Adrenal gland (tissue), 12 donors: Measurements from ENCODE around the gene RASD1. TPM values are rescaled to one million over a fixed set of nuclear protein-coding genes. Genes with fewer than 3 reads are reported as not detected.
A peak's percentile ranks its signal among the peaks of the same experiment; 100 is the strongest.

Experiments
- DNase-seq, 7 donors: peaks; one replicate each; pipeline ENCODE4 v3.0.0-alpha.2; 2019 to 2020
- H3K27ac ChIP-seq, 5 donors: fragments of 200-600 bp; sonication (generic) in 4 of 5; 1 replicate in 3 of 5; 2 replicates in 2 of 5; pipeline versions ENCODE4 v1.5.1 to v1.8.0; 2016 to 2020; ENCODE audit warnings: mild to moderate bottlenecking in 1 of 5
- H3K27me3 ChIP-seq: fragments of 200-600 bp; 2 replicates; pipeline ENCODE4 v1.8.0; 2021
- H3K36me3 ChIP-seq, 2 donors: fragments of 200-600 bp; replicated peaks in 1 of 2; 1 replicate in 1 of 2; 2 replicates in 1 of 2; pipeline versions ENCODE4 v1.5.1 to v1.8.0; 2018 to 2022
- H3K4me1 ChIP-seq, 2 donors: fragments of 200-600 bp; replicated peaks in 1 of 2; 1 replicate in 1 of 2; 2 replicates in 1 of 2; pipeline versions ENCODE4 v1.5.1 to v1.8.0; 2018 to 2021
- H3K4me3 ChIP-seq, 4 donors: fragments of 200-600 bp; sonication (generic) in 3 of 4; one replicate each; pipeline ENCODE4 v1.5.1; 2016 to 2018
- H3K9me3 ChIP-seq, 3 donors: fragments of 200-600 bp; sonication (generic) in 1 of 3; replicated peaks in 1 of 3; 1 replicate in 2 of 3; 2 replicates in 1 of 3; pipeline versions ENCODE4 v1.5.1 to v1.8.0; 2016 to 2021
- CTCF ChIP-seq, 6 experiments: fragments of 450-650 bp in 4 of 6; fragments of 200-600 bp in 2 of 6; sonication (generic) in 1 of 6; IDR thresholded peaks; 1 replicate in 5 of 6; 2 replicates in 1 of 6; pipeline versions ENCODE4 v1.5.1 to v1.8.0; 2016 to 2021; ENCODE audit warnings: antibody characterized with exemption in 6 of 6, mild to moderate bottlenecking in 2 of 6, moderate library complexity in 1 of 6
- POLR2A ChIP-seq, 2 donors: fragments of 450-650 bp; IDR thresholded peaks; one replicate each; pipeline ENCODE4 v1.6.1; 2017; ENCODE audit warnings: antibody characterized with exemption in 2 of 2, mild to moderate bottlenecking in 2 of 2, moderate library complexity in 1 of 2
- WGBS, 4 donors: extraction: QIAGEN DNeasy Blood & Tissue Kit in 2 of 4; methylation state at CpG; one replicate each; pipeline versions ENCODE4 v1.1.5 to v1.1.7; 2013 to 2017; 5-methylcytosine and 5-hydroxymethylcytosine counted together
- intact Hi-C, 2 donors: fragments of 100-400 bp; cut with DNase I; formaldehyde crosslinking; loops; one replicate each; pipeline versions ENCODE4 v1.14.1 to v1.15.0; 2022 to 2023
- polyA plus RNA-seq, 3 donors: library from polyadenylated mRNA; stranded (reverse); fragments of 200-250 nt in 2 of 3; fragments of 350-450 nt in 1 of 3; fragmentation: Illumina TruSeq in 1 of 3; extraction: RNeasy Lipid Tissue Mini Kit (QIAGEN cat#74804) in 1 of 3; gene quantifications; one replicate each; pipeline ENCODE4 v1.2.3, GENCODE V29; 2013 to 2014
- total RNA-seq, 9 donors: library from RNA; depleted of rRNA in 4 of 9; stranded (reverse); fragments of >200 nt in 4 of 9; fragments of 120-200 nt in 1 of 9; fragmentation: NEBNext Ultra II Directional in 1 of 9; extraction: Animal tissue kit (Norgen Biotek cat#: 25700) in 1 of 9; gene quantifications; one replicate each; pipeline versions ENCODE4 v1.1.0 to v1.2.4, GENCODE V29; 2013 to 2023
- donor health status: healthy with polysubstance abuse.
- donor health status: Bipolar disorder and iron deficiency.
- donor health status: DM: yes; HTN: yes; CAD: no.
- donor health status: DM: no; HTN: no; CAD: no.
- donor health status: DM: no; HTN: no; CAD: no.
- donor health status: DM: yes; HTN: yes; CAD: no.

Gene RASD1
- total and polyA plus RNA-seq, 12 donors: 4.5 to 134 (median 18.4) TPM

DNA sequence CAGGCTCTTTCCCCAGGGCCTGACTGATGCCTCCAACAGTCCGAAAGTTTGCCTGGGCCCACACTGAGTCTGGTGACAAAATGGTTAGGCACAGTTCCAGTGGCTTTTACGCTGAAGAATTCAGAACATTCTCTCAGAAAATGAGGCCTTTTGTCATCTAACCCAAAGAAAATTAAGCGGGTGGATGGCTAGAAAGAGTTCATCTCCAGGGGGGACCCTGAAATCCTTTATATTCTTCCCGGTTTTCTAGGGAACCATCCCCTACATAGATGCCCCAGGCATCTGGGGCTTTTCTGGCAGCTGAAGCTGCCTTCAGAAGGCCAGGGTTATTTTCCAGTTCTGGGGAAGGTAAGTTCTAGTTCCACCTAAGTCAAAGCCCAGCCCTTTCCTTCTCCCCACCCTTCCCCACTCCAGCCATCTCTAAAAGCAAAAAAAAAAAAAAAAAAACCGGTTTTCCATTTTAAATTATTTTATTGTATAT lies 2.2 kb downstream of the RASD1 start:
- H3K4me1 ChIP-seq: peaks cover 9 to 31% of the 10 kb centered on the region in 2 donors
- peak overlapping the region in 1 of 4 donors; percentile 58 for H3K4me3 ChIP-seq
- peaks cover 0 to 16% of the 10 kb centered on the region in 2 donors for H3K36me3 ChIP-seq
- no peaks in the 10 kb centered on the region for H3K9me3 ChIP-seq
- TF ChIP-seq POLR2A (IDR thresholded peaks at IDR 0.05): no peak
- TF ChIP-seq CTCF (IDR thresholded peaks at IDR 0.05): no peak
- H3K27me3 ChIP-seq: no peaks in the 10 kb centered on the region
- H3K27ac ChIP-seq: peak overlapping the region in 3 of 5 donors; percentile 7 to 91 (median 67)
- no peak for DNase-seq
- WGBS, 4 donors: 82 to 88% (median 83%) methylated on average over 5 of the region's 5 CpGs
- intact Hi-C loops: loop anchor here in 1 of 2 donors (2.0 kb wide), 2 partner anchors 17 to 139 kb away; partner anchors contain the start of gene MED9

DNA sequence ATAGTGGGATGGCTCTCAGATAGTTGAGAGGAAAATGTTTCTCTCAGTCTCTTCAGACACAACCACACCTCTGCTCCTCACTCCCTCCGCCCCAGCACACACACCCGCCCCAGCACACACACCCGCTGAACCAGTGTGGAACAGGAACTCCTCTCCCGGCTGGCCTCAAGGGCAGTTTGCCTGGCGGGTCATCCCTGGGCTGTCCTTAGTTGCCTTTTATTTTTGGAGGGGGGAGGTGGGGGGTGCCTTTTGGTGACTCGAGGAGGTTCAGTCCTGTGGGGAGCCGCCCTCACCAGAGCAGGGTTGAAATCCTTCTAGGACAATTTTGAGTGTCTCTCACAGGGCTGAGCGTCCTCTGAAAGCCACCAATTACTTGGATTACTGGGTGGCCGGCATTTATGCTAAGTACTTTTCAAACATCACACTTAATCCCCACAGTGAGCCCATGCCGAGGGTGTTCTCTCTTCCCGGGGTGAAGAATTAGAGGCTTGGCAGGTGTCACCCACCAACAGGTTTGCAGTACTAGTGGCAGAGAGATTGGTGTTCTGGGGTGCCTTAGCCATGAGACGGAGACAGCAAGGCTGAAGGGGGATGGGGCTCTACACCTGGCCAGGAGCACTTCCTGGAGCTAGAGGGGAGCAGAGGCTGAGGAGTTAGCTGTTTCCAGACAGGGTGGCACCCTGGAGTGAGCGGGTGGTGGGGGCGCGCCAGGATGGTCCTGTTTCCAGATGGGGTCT lies 2.8 kb downstream of the RASD1 start:
- H3K27ac ChIP-seq: peak overlapping the region in 2 of 5 donors; percentile 67 to 91
- TF ChIP-seq POLR2A (IDR thresholded peaks at IDR 0.05) (peak in 1 of 2 donors; percentile 12), CTCF (IDR thresholded peaks at IDR 0.05) (no peak)

GRCh38 chr17:17492571-17492970 lies 3.6 kb downstream of the RASD1 start:
- peaks cover 9 to 31% of the 10 kb centered on the region in 2 donors for H3K4me1 ChIP-seq
- TF ChIP-seq CTCF (IDR thresholded peaks at IDR 0.05): no peak
- TF ChIP-seq POLR2A (IDR thresholded peaks at IDR 0.05): no peak
- intact Hi-C loops: no loop called here
- no peak overlapping the region for H3K27ac ChIP-seq
- DNase-seq: no peak
- no peaks in the 10 kb centered on the region for H3K9me3 ChIP-seq
- no peaks in the 10 kb centered on the region for H3K27me3 ChIP-seq
- WGBS, 4 donors: 92 to 94% (median 93%) methylated on average over 9 of the region's 9 CpGs
- H3K36me3 ChIP-seq: peaks cover 0 to 20% of the 10 kb centered on the region in 2 donors
- no peak overlapping the region for H3K4me3 ChIP-seq

More for the DNA sequence above, 2.8 kb downstream of the RASD1 start:
- H3K36me3 ChIP-seq: peaks cover 0 to 16% of the 10 kb centered on the region in 2 donors
- WGBS, 4 donors: 63 to 76% (median 66%) methylated on average over 12 to 15 of the region's 15 CpGs
- peaks cover 9 to 31% of the 10 kb centered on the region in 2 donors for H3K4me1 ChIP-seq
- DNase-seq: peak in 3 of 7 donors; percentile 38 to 57 (median 45)
- intact Hi-C loops: no loop called here
- no peak overlapping the region for H3K4me3 ChIP-seq
- H3K9me3 ChIP-seq: no peaks in the 10 kb centered on the region
- H3K27me3 ChIP-seq: no peaks in the 10 kb centered on the region

DNA sequence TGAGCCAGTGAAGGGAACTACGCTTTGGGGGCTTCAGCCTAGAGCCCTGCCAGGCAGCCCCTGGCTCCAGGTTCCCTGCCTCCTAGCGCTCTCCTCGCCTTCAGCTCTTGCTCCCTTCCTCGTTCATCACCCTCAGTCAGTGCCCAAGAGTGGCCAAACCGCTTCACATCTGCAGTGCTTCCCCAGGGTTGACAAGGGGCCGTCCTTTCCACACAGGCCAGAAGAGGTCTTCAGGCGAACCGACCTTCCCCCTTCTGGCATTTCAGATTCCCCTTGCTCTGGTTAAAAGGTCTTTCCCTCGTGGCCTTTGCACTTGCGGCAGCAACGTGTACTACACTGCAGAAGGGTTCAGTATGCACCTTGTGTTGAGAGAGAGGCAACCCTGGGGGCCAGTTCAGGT lies 4.1 kb downstream of the RASD1 start:
- no peaks in the 10 kb centered on the region for H3K9me3 ChIP-seq
- no peak for DNase-seq
- no peaks in the 10 kb centered on the region for H3K27me3 ChIP-seq
- no peak for TF ChIP-seq POLR2A (IDR thresholded peaks at IDR 0.05)
- TF ChIP-seq CTCF (IDR thresholded peaks at IDR 0.05): no peak
- intact Hi-C loops: no loop called here
- no peak overlapping the region for H3K27ac ChIP-seq
- no peak overlapping the region for H3K4me3 ChIP-seq
- peaks cover 0 to 23% of the 10 kb centered on the region in 2 donors for H3K36me3 ChIP-seq
- 87 to 93% (median 90%) methylated on average over 10 to 11 of the region's 11 CpGs for WGBS, 4 donors
- H3K4me1 ChIP-seq: peaks cover 9 to 28% of the 10 kb centered on the region in 2 donors
